Measurements from ENCODE around the gene ZNF318. TPM values are rescaled to one million over a fixed set of nuclear protein-coding genes. Genes with fewer than 3 reads are reported as not detected.
"Not testable (repeated sequence)": the region's sequence is repeated elsewhere in the genome, so short reads cannot be mapped to it uniquely, and the experiment has no call there.

Gene ZNF318
- total RNA-seq, 1 donor from 2014 or later = 23.2 TPM

DNA sequence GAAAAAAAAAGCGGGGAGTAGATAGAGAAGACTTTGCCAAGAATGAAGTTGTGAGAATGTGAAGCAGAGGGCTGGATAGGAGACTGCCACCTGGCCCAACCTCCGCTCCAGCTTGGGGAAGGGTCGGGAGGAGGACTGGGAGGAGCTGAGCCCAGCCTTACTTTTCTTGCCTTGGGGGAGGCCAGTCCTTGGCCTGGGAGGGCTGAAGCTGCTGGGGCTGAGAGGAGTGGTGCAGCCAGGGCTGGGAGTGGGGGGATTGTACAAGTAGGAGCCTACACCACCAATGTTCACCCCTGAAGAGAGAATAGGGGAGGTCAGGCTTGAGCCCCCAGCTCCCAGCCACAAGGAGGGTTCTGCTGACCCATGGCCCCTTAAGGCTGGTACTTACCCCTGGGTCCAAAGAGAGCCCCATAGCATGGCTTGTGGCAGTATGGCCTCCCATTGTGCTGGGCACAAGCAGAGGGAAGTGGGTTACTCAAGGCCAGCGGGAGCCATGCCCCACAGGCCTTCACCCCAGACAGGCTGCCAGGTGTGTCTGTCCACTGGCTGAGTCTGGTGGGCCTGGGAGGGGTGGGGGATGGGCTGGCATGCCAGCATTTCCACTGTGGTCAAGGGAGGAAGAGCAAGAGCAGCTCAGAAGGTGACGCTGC lies 61.9 kb downstream of the ZNF318 start:
- DNase-seq (ENCODE audit: low spot score, unreplicated experiment) = no peak
- Mint-ChIP-seq H3K9me3 (ENCODE audit: low read depth) (no peaks in the 10 kb centered on the region), H3K4me3 (ENCODE audit: low read depth) (no peak overlapping the region), H3K4me1 (ENCODE audit: low read depth) (no peaks in the 10 kb centered on the region), H3K27me3 (peaks cover 13% of the 10 kb centered on the region), H3K27ac (no peak overlapping the region), H3K36me3 (ENCODE audit: insufficient read depth) (no peaks in the 10 kb centered on the region)
- TF ChIP-seq, protein P1, sequence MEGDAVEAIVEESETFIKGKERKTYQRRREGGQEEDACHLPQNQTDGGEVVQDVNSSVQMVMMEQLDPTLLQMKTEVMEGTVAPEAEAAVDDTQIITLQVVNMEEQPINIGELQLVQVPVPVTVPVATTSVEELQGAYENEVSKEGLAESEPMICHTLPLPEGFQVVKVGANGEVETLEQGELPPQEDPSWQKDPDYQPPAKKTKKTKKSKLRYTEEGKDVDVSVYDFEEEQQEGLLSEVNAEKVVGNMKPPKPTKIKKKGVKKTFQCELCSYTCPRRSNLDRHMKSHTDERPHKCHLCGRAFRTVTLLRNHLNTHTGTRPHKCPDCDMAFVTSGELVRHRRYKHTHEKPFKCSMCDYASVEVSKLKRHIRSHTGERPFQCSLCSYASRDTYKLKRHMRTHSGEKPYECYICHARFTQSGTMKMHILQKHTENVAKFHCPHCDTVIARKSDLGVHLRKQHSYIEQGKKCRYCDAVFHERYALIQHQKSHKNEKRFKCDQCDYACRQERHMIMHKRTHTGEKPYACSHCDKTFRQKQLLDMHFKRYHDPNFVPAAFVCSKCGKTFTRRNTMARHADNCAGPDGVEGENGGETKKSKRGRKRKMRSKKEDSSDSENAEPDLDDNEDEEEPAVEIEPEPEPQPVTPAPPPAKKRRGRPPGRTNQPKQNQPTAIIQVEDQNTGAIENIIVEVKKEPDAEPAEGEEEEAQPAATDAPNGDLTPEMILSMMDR (IDR thresholded peaks at IDR 0.05; ENCODE audit: unreplicated experiment) = no peak

- H3K27ac Mint-ChIP-seq = no peak overlapping the region
- H3K4me3 Mint-ChIP-seq (ENCODE audit: low read depth) = no peak overlapping the region
- H3K9me3 Mint-ChIP-seq (ENCODE audit: low read depth) = no peaks in the 10 kb centered on the region
- no peak for DNase-seq (ENCODE audit: low spot score, unreplicated experiment)
- TF ChIP-seq, protein P1 (IDR thresholded peaks at IDR 0.05; ENCODE audit: unreplicated experiment) = no peak
- peaks cover 19% of the 10 kb centered on the region for H3K27me3 Mint-ChIP-seq
- no peaks in the 10 kb centered on the region for H3K36me3 Mint-ChIP-seq (ENCODE audit: insufficient read depth)
- no peaks in the 10 kb centered on the region for H3K4me1 Mint-ChIP-seq (ENCODE audit: low read depth)
Observed at GRCh38 chr6:43306086-43306485, 63.4 kb downstream of the ZNF318 start.

DNA sequence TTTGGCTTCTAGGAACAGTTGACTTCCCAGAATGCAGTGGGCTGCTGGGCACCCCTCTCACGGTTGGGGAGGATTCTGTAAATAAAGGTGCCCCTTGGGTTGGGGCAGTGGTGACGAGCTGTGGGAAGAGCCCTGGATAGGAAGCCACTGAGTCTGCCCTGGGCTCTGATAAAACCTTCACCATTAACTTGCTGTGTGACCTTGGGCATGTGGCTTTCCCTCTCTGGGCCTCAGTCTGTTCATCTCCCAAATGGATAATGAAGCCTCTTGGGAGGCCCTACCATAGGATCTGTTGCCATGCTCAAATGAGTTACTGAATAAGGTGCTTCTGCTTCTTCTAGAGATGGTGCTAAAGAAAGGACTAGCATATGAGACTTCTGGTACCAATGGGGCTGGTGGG lies 64.6 kb downstream of the ZNF318 start:
- TF ChIP-seq, protein P1 (IDR thresholded peaks at IDR 0.05; ENCODE audit: unreplicated experiment) = no peak
- no peak overlapping the region for H3K27ac Mint-ChIP-seq
- H3K9me3 Mint-ChIP-seq (ENCODE audit: low read depth) = no peaks in the 10 kb centered on the region
- peaks cover 26% of the 10 kb centered on the region for H3K27me3 Mint-ChIP-seq
- no peak overlapping the region for H3K4me3 Mint-ChIP-seq (ENCODE audit: low read depth)
- H3K36me3 Mint-ChIP-seq (ENCODE audit: insufficient read depth) = no peaks in the 10 kb centered on the region
- no peaks in the 10 kb centered on the region for H3K4me1 Mint-ChIP-seq (ENCODE audit: low read depth)
- no peak for DNase-seq (ENCODE audit: low spot score, unreplicated experiment)

DNA sequence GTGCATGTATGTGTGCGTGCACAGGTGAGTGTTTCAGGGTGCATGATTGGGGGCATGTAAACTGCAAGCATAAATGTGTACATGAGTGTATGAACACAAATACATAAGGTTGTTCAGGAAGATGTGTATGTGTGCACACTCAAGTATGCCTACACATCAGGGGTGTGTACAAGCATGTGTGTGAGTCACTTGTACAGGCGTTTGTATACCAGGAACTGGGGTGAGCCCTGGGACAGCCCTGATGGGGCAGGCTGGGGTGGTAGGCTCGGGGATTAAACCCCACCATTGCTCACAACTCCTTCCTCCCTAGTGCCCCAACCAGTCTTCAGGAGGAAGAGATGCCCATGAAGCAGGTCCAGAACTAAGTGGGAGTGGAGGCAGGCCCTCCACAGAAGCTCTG lies 65.1 kb downstream of the ZNF318 start:
- Mint-ChIP-seq H3K36me3 (ENCODE audit: insufficient read depth) (no peaks in the 10 kb centered on the region), H3K4me1 (ENCODE audit: low read depth) (no peaks in the 10 kb centered on the region), H3K27me3 (peaks cover 27% of the 10 kb centered on the region), H3K9me3 (ENCODE audit: low read depth) (no peaks in the 10 kb centered on the region), H3K27ac (no peak overlapping the region), H3K4me3 (ENCODE audit: low read depth) (no peak overlapping the region)
- DNase-seq (ENCODE audit: low spot score, unreplicated experiment) = no peak
- TF ChIP-seq, protein P1 (IDR thresholded peaks at IDR 0.05; ENCODE audit: unreplicated experiment) = no peak

GRCh38 chr6:43303751-43304331 lies 65.6 kb downstream of the ZNF318 start:
- no peaks in the 10 kb centered on the region for H3K9me3 Mint-ChIP-seq (ENCODE audit: low read depth)
- DNase-seq (ENCODE audit: low spot score, unreplicated experiment) = no peak
- H3K36me3 Mint-ChIP-seq (ENCODE audit: insufficient read depth) = no peaks in the 10 kb centered on the region
- H3K27ac Mint-ChIP-seq = no peak overlapping the region
- TF ChIP-seq, protein P1 (IDR thresholded peaks at IDR 0.05; ENCODE audit: unreplicated experiment) = no peak
- H3K4me1 Mint-ChIP-seq (ENCODE audit: low read depth) = no peaks in the 10 kb centered on the region
- H3K27me3 Mint-ChIP-seq = peaks cover 23% of the 10 kb centered on the region
- H3K4me3 Mint-ChIP-seq (ENCODE audit: low read depth) = no peak overlapping the region

DNA sequence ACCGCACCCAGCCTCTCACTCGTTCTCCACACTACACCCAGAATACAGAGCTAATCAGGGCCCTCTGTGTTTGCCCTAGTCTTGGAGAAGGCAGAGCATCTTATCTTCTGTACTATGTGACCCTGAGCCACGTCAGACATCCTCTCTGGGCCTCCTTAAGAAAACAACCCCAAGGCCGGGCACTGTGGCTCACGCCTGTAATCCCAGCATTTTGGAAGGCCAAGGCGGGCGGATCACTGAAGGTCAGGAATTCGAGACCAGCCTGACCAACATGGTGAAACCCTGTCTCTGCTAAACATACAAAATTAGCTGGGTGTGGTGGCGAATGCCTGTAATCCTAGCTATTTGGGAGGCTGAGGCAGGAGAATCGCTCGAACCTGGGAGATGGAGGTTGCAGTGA lies 66.4 kb downstream of the ZNF318 start:
- not testable (repeated sequence) for H3K27ac Mint-ChIP-seq; H3K36me3 Mint-ChIP-seq (ENCODE audit: insufficient read depth); DNase-seq (ENCODE audit: low spot score, unreplicated experiment); H3K4me3 Mint-ChIP-seq (ENCODE audit: low read depth); H3K9me3 Mint-ChIP-seq (ENCODE audit: low read depth); H3K4me1 Mint-ChIP-seq (ENCODE audit: low read depth)
- H3K27me3 Mint-ChIP-seq = peaks cover 20% of the 10 kb centered on the region
